Effector memory CD4-positive, alpha-beta T cell (primary cell): ENCODE measurements around the gene KLHL22.
A peak's percentile ranks its signal among the peaks of the same experiment; 100 is the strongest.
"Not testable (repeated sequence)": the region's sequence is repeated elsewhere in the genome, so short reads cannot be mapped to it uniquely, and the experiment has no call there.

Source experiments
- DNase-seq, 3 donors: peaks; one replicate each; pipeline ENCODE4 v3.0.0-alpha.2; 2020
- H3K27ac ChIP-seq: 2 replicates; pipeline ENCODE4 v1.7.0; 2013; ENCODE audit warnings: mild to moderate bottlenecking, low read length, moderate library complexity; ENCODE audit not compliant: insufficient read depth, poor library complexity, severe bottlenecking
- H3K27me3 ChIP-seq: replicated peaks from 2 replicates; pipeline ENCODE4 v1.7.0; 2013; ENCODE audit warnings: mild to moderate bottlenecking, low read length; ENCODE audit not compliant: insufficient read depth, control insufficient read depth, poor library complexity, severe bottlenecking
- H3K36me3 ChIP-seq: 2 replicates; pipeline ENCODE4 v1.7.0; 2013; ENCODE audit warnings: mild to moderate bottlenecking, low read length, moderate library complexity; ENCODE audit not compliant: control insufficient read depth, insufficient read depth
- H3K4me1 ChIP-seq: 2 replicates; pipeline ENCODE4 v1.7.0; 2013; ENCODE audit warnings: low read length, mild to moderate bottlenecking; ENCODE audit not compliant: control insufficient read depth, insufficient read depth, poor library complexity, severe bottlenecking
- H3K4me3 ChIP-seq: 2 replicates; pipeline ENCODE4 v1.7.0; 2013; ENCODE audit warnings: low read length, low read depth, mild to moderate bottlenecking; ENCODE audit not compliant: insufficient read depth, poor library complexity, severe bottlenecking
- H3K9me3 ChIP-seq: 2 replicates; pipeline ENCODE4 v1.7.0; 2013; ENCODE audit warnings: mild to moderate bottlenecking, low read length, moderate library complexity; ENCODE audit not compliant: control insufficient read depth

KLHL22 gene

GRCh38 chr22:20420157-20420842 lies 75.3 kb downstream of the KLHL22 start:
- Histone ChIP-seq H3K36me3 (no peaks in the 10 kb centered on the region), H3K4me1 (peaks cover 5% of the 10 kb centered on the region), H3K4me3 (no peak overlapping the region), H3K27ac (no peak overlapping the region), H3K9me3 (no peaks in the 10 kb centered on the region), H3K27me3 (no peaks in the 10 kb centered on the region)
- DNase-seq = no peak

- Histone ChIP-seq H3K4me3 (no peak overlapping the region), H3K27ac (no peak overlapping the region)
- no peak for DNase-seq
These were observed 76.0 kb downstream of the KLHL22 start for GRCh38 chr22:20419664-20419951.

GRCh38 chr22:20418211-20418788 lies 77.3 kb downstream of the KLHL22 start:
- peak; percentile 51 to 70 (median 57) for DNase-seq
- Histone ChIP-seq H3K36me3 (no peaks in the 10 kb centered on the region), H3K4me1 (peaks cover 5% of the 10 kb centered on the region), H3K27me3 (no peaks in the 10 kb centered on the region), H3K9me3 (no peaks in the 10 kb centered on the region), H3K27ac (no peak overlapping the region), H3K4me3 (peak overlapping the region; percentile 45)

More at GRCh38 chr22:20419664-20419951, 76.0 kb downstream of the KLHL22 start:
- Histone ChIP-seq H3K36me3 (no peaks in the 10 kb centered on the region), H3K27me3 (no peaks in the 10 kb centered on the region), H3K4me1 (peaks cover 5% of the 10 kb centered on the region), H3K9me3 (no peaks in the 10 kb centered on the region)

GRCh38 chr22:20415699-20416098 lies 79.9 kb downstream of the KLHL22 start:
- not testable (repeated sequence) for H3K9me3 ChIP-seq

GRCh38 chr22:20415241-20415640 lies 80.4 kb downstream of the KLHL22 start:
- not testable (repeated sequence) for H3K36me3 ChIP-seq, H3K9me3 ChIP-seq, H3K4me3 ChIP-seq, H3K27me3 ChIP-seq, H3K27ac ChIP-seq, H3K4me1 ChIP-seq, DNase-seq

More at GRCh38 chr22:20415699-20416098, 79.9 kb downstream of the KLHL22 start:
- H3K27me3 ChIP-seq, DNase-seq, H3K27ac ChIP-seq, H3K4me3 ChIP-seq, H3K36me3 ChIP-seq, H3K4me1 ChIP-seq: not testable (repeated sequence)

GRCh38 chr22:20414450-20414849 lies 81.1 kb downstream of the KLHL22 start:
- no peak overlapping the region for H3K4me3 ChIP-seq
- no peak for DNase-seq
- no peaks in the 10 kb centered on the region for H3K27me3 ChIP-seq
- H3K4me1 ChIP-seq = peaks cover 5% of the 10 kb centered on the region
- no peaks in the 10 kb centered on the region for H3K9me3 ChIP-seq
- H3K27ac ChIP-seq = no peak overlapping the region
- no peaks in the 10 kb centered on the region for H3K36me3 ChIP-seq

- H3K4me1 ChIP-seq = peaks cover 5% of the 10 kb centered on the region
- no peaks in the 10 kb centered on the region for H3K36me3 ChIP-seq
- DNase-seq = no peak
- H3K4me3 ChIP-seq = no peak overlapping the region
- H3K9me3 ChIP-seq = no peaks in the 10 kb centered on the region
- H3K27ac ChIP-seq = no peak overlapping the region
- no peaks in the 10 kb centered on the region for H3K27me3 ChIP-seq
These were observed 81.5 kb downstream of the KLHL22 start for GRCh38 chr22:20414059-20414440.

- Histone ChIP-seq H3K4me1 (peaks cover 3% of the 10 kb centered on the region), H3K4me3 (no peak overlapping the region), H3K27me3 (no peaks in the 10 kb centered on the region), H3K27ac (no peak overlapping the region), H3K9me3 (no peaks in the 10 kb centered on the region), H3K36me3 (no peaks in the 10 kb centered on the region)
- DNase-seq = no peak
These were observed 82.2 kb downstream of the KLHL22 start for GRCh38 chr22:20413217-20414058.

GRCh38 chr22:20412474-20413216 lies 83.0 kb downstream of the KLHL22 start:
- no peak for DNase-seq
- H3K27ac ChIP-seq = no peak overlapping the region
- no peaks in the 10 kb centered on the region for H3K9me3 ChIP-seq
- no peaks in the 10 kb centered on the region for H3K27me3 ChIP-seq
- no peaks in the 10 kb centered on the region for H3K4me1 ChIP-seq
- H3K36me3 ChIP-seq = no peaks in the 10 kb centered on the region
- H3K4me3 ChIP-seq = no peak overlapping the region
